Panc1 (cell line): Measurements from ENCODE around the gene CACNA2D3. TPM values are rescaled to one million over a fixed set of nuclear protein-coding genes. Genes with fewer than 3 reads are reported as not detected.

Experiments
- ATAC-seq: fragments of 200-7000 bp; cut with Tn5 transposase; 2 replicates; pipeline ENCODE4 v1.9.1; 2020; ENCODE audit warnings: mild to moderate bottlenecking, moderate library complexity
- BruUV-seq: library from RNA; stranded (reverse); fragments of 400-500 nt; replicated peaks from 2 replicates; lab custom pipeline; 2021; lab: Mats Ljungman, UMichigan
- CTCF ChIA-PET: fragments of 300-600 bp; sonication (Branson Sonifier 250); formaldehyde crosslinking; loops from one replicate; lab custom pipeline; 2022; ENCODE audit warnings: antibody characterized with exemption; lab: Charles Lee
- POLR2A ChIA-PET: fragments of 300-600 bp; sonication (Branson Sonifier 250); formaldehyde crosslinking; loops from one replicate; lab custom pipeline; 2022; ENCODE audit warnings: antibody characterized with exemption; lab: Charles Lee
- DNase-seq: peaks from one replicate; pipeline ENCODE4 v3.0.0-alpha.2; 2010; ENCODE audit warnings: low read depth, low spot score
- H3K27ac ChIP-seq: 2 replicates; pipeline ENCODE4 v1.5.1; 2011; ENCODE audit warnings: mild to moderate bottlenecking, low read length, inconsistent platforms
- H3K27me3 ChIP-seq: fragments of 200-500 bp; sonication (Bioruptor generic); 2 replicates; pipeline ENCODE4 v1.6.0; 2014; ENCODE audit warnings: low read length, inconsistent platforms; ENCODE audit not compliant: control insufficient read depth, insufficient read depth
- H3K36me3 ChIP-seq: fragments of 200-500 bp; sonication (Bioruptor generic); 2 replicates; pipeline ENCODE4 v1.5.1; 2014; ENCODE audit warnings: inconsistent platforms, mild to moderate bottlenecking, low read length, moderate library complexity; ENCODE audit not compliant: control insufficient read depth, insufficient read depth
- H3K4me1 ChIP-seq: 2 replicates; pipeline ENCODE4 v1.5.1; 2011; ENCODE audit warnings: inconsistent platforms, mild to moderate bottlenecking, low read length, moderate library complexity; ENCODE audit not compliant: control insufficient read depth, insufficient read depth
- H3K4me3 ChIP-seq, 2 experiments: 2 replicates each; pipeline ENCODE4 v1.5.1; 2011 to 2012; ENCODE audit warnings: low read depth in 2 of 2, low read length in 2 of 2, mild to moderate bottlenecking in 2 of 2, inconsistent platforms in 1 of 2, moderate library complexity in 1 of 2
- H3K9me3 ChIP-seq: fragments of 200-500 bp; sonication (Bioruptor generic); 2 replicates; pipeline ENCODE4 v1.5.1; 2014; ENCODE audit warnings: low read depth, mild to moderate bottlenecking, inconsistent platforms, low read length, moderate library complexity; ENCODE audit not compliant: control insufficient read depth, insufficient read depth
- POLR2AphosphoS5 ChIP-seq: IDR thresholded peaks from 2 replicates; pipeline ENCODE4 v1.6.1; 2012; ENCODE audit warnings: mild to moderate bottlenecking, low read depth, low read length, moderate library complexity
- SIN3A ChIP-seq: IDR thresholded peaks from 2 replicates; pipeline ENCODE4 v1.6.1; 2012; ENCODE audit warnings: low read depth, mild to moderate bottlenecking, low read length, moderate library complexity, borderline replicate concordance; ENCODE audit not compliant: insufficient read depth
- TCF7L2 ChIP-seq: IDR thresholded peaks from 2 replicates; pipeline ENCODE4 v1.6.1; 2011; ENCODE audit warnings: mild to moderate bottlenecking, low read depth, low read length, inconsistent platforms
- in situ Hi-C: cut with HindIII; loops from 2 replicates; pipeline ENCODE4 v1.10.0; 2016; ENCODE audit warnings: low sequenced_read_pairs, low pct_unique_long_range_greater_than_20kb
- intact Hi-C: fragments of 100-400 bp; cut with micrococcal nuclease; formaldehyde crosslinking; loops from one replicate; pipeline ENCODE4 v1.10.0; 2022; ENCODE audit not compliant: unreplicated experiment
- total RNA-seq: library from RNA; stranded (reverse); gene quantifications from one replicate; pipeline ENCODE4 v1.2.1, GENCODE V29; 2021; ENCODE audit not compliant: unreplicated experiment
- TF ChIP-seq, protein P1 (sequence below): fragments of 450-650 bp; IDR thresholded peaks from 2 replicates; pipeline ENCODE4 v1.5.1; 2017; ENCODE audit warnings: mild to moderate bottlenecking
- TF ChIP-seq, protein P2 (sequence below), 2 experiments: IDR thresholded peaks; 2 replicates each; pipeline ENCODE4 v1.6.1; 2011 to 2012; ENCODE audit warnings: low read depth in 2 of 2, control low read depth in 1 of 2, low read length in 1 of 2, mild to moderate bottlenecking in 1 of 2, moderate library complexity in 1 of 2; ENCODE audit not compliant: insufficient read depth in 1 of 2

The CACNA2D3 gene
- total RNA-seq, 1 experiment from 2014 or later: 0.41 TPM

DNA sequence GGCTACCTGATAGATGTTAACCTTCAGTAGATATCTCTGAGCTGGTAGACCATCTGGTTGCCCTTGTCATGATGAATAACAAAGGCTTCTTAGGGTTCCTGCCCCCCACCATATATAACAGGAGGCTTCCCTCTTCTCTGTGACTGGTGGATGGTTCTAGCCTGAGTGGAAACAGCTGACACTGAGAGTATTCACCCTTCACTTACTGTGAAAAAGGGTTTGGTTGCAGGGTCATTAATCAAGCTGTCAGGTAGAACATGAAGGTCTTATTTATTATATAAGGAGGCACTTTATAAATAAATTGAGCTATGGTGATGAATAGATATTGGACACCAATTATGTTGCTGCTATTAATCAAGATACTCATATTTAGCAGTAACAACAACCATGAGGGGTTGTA lies 58.6 kb downstream of the CACNA2D3 start:
- POLR2A ChIA-PET: no interaction called here
- no peaks in the 10 kb centered on the region for H3K9me3 ChIP-seq
- TF ChIP-seq POLR2AphosphoS5: no peak
- no peaks in the 10 kb centered on the region for H3K36me3 ChIP-seq
- no TSS peak for BruUV-seq
- intact Hi-C loops: no loop called here
- ATAC-seq (no peak), DNase-seq (no peak)
- CTCF ChIA-PET: no interaction called here
- H3K27ac ChIP-seq: no peak overlapping the region
- in situ Hi-C loops: no loop called here
- no peaks in the 10 kb centered on the region for H3K4me1 ChIP-seq
- H3K4me3 ChIP-seq: no peak overlapping the region
- no peaks in the 10 kb centered on the region for H3K27me3 ChIP-seq

DNA sequence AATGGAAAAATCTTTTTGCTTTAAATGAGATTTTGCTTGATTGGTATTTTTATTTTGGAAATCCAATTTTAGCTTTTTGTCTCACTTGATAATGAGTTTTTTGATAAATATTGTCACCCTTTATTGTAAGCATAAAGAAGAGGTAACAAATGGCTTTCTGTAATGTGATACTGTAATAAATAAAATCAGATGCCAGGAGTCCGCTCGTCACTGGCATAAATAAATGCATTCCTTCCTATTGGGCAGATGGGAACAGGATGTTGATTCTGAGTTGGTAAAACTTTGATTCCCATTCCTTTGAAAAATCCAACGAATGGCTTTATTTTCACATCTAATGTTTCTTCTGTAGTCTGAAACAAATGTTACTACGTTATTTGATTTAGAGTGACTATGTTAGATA lies 59.9 kb downstream of the CACNA2D3 start:
- Histone ChIP-seq H3K27ac (no peak overlapping the region), H3K4me3 (no peak overlapping the region), H3K36me3 (no peaks in the 10 kb centered on the region), H3K9me3 (no peaks in the 10 kb centered on the region), H3K27me3 (no peaks in the 10 kb centered on the region), H3K4me1 (no peaks in the 10 kb centered on the region)
- ChIA-PET CTCF (no interaction called here), POLR2A (no interaction called here)
- BruUV-seq: no TSS peak
- DNase-seq: no peak
- in situ Hi-C loops: no loop called here
- intact Hi-C loops: no loop called here
- TF ChIP-seq TCF7L2 (no peak), POLR2AphosphoS5 (no peak), SIN3A (no peak)
- TF ChIP-seq, protein P1, sequence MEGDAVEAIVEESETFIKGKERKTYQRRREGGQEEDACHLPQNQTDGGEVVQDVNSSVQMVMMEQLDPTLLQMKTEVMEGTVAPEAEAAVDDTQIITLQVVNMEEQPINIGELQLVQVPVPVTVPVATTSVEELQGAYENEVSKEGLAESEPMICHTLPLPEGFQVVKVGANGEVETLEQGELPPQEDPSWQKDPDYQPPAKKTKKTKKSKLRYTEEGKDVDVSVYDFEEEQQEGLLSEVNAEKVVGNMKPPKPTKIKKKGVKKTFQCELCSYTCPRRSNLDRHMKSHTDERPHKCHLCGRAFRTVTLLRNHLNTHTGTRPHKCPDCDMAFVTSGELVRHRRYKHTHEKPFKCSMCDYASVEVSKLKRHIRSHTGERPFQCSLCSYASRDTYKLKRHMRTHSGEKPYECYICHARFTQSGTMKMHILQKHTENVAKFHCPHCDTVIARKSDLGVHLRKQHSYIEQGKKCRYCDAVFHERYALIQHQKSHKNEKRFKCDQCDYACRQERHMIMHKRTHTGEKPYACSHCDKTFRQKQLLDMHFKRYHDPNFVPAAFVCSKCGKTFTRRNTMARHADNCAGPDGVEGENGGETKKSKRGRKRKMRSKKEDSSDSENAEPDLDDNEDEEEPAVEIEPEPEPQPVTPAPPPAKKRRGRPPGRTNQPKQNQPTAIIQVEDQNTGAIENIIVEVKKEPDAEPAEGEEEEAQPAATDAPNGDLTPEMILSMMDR: no peak
- TF ChIP-seq, protein P2, sequence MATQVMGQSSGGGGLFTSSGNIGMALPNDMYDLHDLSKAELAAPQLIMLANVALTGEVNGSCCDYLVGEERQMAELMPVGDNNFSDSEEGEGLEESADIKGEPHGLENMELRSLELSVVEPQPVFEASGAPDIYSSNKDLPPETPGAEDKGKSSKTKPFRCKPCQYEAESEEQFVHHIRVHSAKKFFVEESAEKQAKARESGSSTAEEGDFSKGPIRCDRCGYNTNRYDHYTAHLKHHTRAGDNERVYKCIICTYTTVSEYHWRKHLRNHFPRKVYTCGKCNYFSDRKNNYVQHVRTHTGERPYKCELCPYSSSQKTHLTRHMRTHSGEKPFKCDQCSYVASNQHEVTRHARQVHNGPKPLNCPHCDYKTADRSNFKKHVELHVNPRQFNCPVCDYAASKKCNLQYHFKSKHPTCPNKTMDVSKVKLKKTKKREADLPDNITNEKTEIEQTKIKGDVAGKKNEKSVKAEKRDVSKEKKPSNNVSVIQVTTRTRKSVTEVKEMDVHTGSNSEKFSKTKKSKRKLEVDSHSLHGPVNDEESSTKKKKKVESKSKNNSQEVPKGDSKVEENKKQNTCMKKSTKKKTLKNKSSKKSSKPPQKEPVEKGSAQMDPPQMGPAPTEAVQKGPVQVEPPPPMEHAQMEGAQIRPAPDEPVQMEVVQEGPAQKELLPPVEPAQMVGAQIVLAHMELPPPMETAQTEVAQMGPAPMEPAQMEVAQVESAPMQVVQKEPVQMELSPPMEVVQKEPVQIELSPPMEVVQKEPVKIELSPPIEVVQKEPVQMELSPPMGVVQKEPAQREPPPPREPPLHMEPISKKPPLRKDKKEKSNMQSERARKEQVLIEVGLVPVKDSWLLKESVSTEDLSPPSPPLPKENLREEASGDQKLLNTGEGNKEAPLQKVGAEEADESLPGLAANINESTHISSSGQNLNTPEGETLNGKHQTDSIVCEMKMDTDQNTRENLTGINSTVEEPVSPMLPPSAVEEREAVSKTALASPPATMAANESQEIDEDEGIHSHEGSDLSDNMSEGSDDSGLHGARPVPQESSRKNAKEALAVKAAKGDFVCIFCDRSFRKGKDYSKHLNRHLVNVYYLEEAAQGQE (IDR thresholded peaks at IDR 0.05; ENCODE audit: insufficient read depth in 1 of 2, low read depth in 2 of 2, low read length in 1 of 2): no peak
- no peak for ATAC-seq

DNA sequence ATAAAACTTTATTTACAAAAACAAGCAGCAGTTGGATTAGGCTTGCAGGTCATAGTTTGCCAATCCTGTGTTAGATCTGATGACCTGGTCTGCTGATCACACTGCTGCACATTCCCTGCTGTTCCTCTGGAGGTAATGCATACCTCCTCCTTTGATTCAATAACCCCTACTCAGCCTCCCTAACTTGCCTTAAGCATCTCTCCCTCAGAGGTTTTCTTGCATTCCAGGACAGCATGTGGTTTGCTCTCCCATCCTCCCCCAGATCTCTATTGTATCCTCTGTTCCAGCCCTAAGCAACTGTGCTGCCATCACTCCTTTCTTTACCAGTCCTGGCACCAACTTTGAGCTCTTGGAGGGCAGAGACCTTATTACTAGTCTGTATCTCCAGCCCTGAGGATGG lies 63.4 kb downstream of the CACNA2D3 start:
- BruUV-seq: no TSS peak
- no peaks in the 10 kb centered on the region for H3K27me3 ChIP-seq
- intact Hi-C loops (no loop called here), in situ Hi-C loops (no loop called here)
- TF ChIP-seq, protein P1: no peak
- TF ChIP-seq TCF7L2 (no peak), SIN3A (no peak), POLR2AphosphoS5 (no peak)
- TF ChIP-seq, protein P2 (IDR thresholded peaks at IDR 0.05; ENCODE audit: insufficient read depth in 1 of 2, low read depth in 2 of 2, low read length in 1 of 2): no peak
- no peaks in the 10 kb centered on the region for H3K4me1 ChIP-seq
- H3K4me3 ChIP-seq: no peak overlapping the region
- H3K36me3 ChIP-seq: no peaks in the 10 kb centered on the region
- no peak for ATAC-seq
- H3K9me3 ChIP-seq: no peaks in the 10 kb centered on the region
- no peak for DNase-seq
- no peak overlapping the region for H3K27ac ChIP-seq
- CTCF ChIA-PET: no interaction called here
- POLR2A ChIA-PET: no interaction called here
